GM13977 (cell line): ENCODE results near the gene NIPBL.

Experiments
- DNase-seq: peaks from one replicate; pipeline ENCODE4 v3.0.0; 2012; ENCODE audit warnings: low spot score
- in situ Hi-C: fragments of 300-500 bp; cut with MboI; formaldehyde crosslinking; loops from one replicate; pipeline ENCODE4 v1.12.0; 2022; ENCODE audit warnings: low sequenced_read_pairs, low pct_unique_long_range_greater_than_20kb, mixed read lengths, inconsistent platforms; ENCODE audit not compliant: unreplicated experiment
- TF ChIP-seq, protein P1 (sequence below): IDR thresholded peaks from 2 replicates; pipeline ENCODE4 v1.5.1; 2012; ENCODE audit warnings: mild to moderate bottlenecking, control low read depth; ENCODE audit not compliant: insufficient read depth; ENCODE audit errors: extremely low read depth, missing control alignments

The NIPBL gene

DNA sequence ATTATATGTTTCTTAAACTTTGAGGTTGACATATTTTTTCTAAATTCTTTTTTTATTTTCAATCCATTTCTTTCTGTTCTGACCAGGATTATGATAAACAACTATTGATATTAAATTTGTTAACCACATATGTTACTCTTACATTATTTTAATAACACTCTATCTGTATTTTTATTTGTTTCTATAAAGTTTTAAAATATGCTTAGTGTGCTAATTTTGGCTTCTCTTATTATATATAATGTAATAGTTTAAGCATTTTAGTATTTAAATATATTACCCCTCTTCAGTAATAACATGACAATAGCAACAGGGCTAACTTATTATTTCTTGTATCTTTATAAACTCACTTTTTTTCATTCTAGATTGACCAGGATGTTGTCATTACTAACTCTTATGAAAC lies 137.8 kb downstream of the NIPBL start:
- no peak for DNase-seq
- in situ Hi-C loops = no loop called here
- TF ChIP-seq, protein P1, sequence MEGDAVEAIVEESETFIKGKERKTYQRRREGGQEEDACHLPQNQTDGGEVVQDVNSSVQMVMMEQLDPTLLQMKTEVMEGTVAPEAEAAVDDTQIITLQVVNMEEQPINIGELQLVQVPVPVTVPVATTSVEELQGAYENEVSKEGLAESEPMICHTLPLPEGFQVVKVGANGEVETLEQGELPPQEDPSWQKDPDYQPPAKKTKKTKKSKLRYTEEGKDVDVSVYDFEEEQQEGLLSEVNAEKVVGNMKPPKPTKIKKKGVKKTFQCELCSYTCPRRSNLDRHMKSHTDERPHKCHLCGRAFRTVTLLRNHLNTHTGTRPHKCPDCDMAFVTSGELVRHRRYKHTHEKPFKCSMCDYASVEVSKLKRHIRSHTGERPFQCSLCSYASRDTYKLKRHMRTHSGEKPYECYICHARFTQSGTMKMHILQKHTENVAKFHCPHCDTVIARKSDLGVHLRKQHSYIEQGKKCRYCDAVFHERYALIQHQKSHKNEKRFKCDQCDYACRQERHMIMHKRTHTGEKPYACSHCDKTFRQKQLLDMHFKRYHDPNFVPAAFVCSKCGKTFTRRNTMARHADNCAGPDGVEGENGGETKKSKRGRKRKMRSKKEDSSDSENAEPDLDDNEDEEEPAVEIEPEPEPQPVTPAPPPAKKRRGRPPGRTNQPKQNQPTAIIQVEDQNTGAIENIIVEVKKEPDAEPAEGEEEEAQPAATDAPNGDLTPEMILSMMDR = no peak

- in situ Hi-C loops = no loop called here
- TF ChIP-seq, protein P1 = no peak
- DNase-seq = no peak
These were observed 139.5 kb downstream of the NIPBL start for GRCh38 chr5:37015795-37016666.

- TF ChIP-seq, protein P1 = no peak
- no peak for DNase-seq
- in situ Hi-C loops = no loop called here
These were observed 152.3 kb downstream of the NIPBL start for GRCh38 chr5:37028910-37029309.

- TF ChIP-seq, protein P1 = no peak
- DNase-seq = no peak
- in situ Hi-C loops = no loop called here
These were observed 152.9 kb downstream of the NIPBL start for GRCh38 chr5:37029436-37029835.

DNA sequence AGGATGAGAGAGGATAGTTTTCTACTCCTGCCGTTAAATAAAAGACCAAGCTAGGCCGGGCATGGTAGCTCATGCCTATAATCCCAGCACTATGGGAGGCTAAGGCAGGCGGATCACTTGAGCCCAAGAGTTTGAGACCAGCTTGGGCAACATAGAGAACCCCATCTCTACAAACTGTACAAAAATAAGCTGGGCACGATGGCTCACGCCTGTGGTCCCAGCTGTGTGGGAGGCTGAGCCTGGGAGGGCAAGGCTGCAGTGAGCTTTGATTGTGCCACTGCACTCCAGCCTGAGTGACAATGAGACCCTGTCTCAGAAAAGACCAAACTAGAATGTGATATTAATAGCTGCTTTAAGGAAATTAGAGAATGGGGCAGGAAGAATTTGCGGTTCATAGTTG lies 158.4 kb downstream of the NIPBL start:
- TF ChIP-seq, protein P1 = no peak
- in situ Hi-C loops = no loop called here
- no peak for DNase-seq

DNA sequence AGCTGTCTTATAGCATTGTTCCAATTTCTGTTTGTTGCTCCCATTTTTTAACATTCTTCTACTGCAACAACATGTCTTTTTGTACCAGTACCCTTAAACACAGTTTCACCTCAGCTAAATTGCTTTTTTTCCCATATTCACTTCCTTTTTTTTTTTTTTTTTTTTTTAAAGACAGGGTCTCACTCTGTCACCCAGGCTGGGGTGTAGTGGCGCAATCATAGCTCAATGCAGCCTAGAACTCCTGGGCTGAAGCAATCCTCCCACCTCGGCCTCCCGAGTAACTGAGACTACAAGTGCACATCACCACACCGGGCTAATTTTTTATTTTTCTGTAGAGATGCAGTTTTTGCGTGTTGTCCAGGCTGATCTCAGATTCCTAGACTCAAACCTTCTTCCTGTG lies 161.3 kb downstream of the NIPBL start:
- no peak for DNase-seq
- in situ Hi-C loops = no loop called here
- TF ChIP-seq, protein P1 = no peak
